Jurkat, Clone E6-1 (cell line): Measurements from ENCODE around the gene UBE2G1.
"Not testable (repeated sequence)": the region's sequence is repeated elsewhere in the genome, so short reads cannot be mapped to it uniquely, and the experiment has no call there.

Source experiments
- DNase-seq: peaks from one replicate; pipeline ENCODE4 v3.0.0-alpha.2; 2011; ENCODE audit warnings: low read depth, low spot score
- H3K4me3 ChIP-seq: 2 replicates; pipeline ENCODE4 v1.5.1; 2011; ENCODE audit warnings: mild to moderate bottlenecking, low read length, control low read depth, moderate library complexity

UBE2G1 gene

GRCh38 chr17:4263282-4264215 is 102.9 kb downstream of the UBE2G1 start, which contains the start of gene ANKFY1:
TSS of gene ANKFY1 (minus strand) at chr17:4263979. CDS start at chr17:4263941, 38 bp downstream.
- H3K4me3 ChIP-seq = peak within 1 kb of the TSS; percentile 95
- DNase-seq = peak; percentile 90

GRCh38 chr17:4262703-4263102 is 103.8 kb downstream of the UBE2G1 start:
- no peak for DNase-seq
- H3K4me3 ChIP-seq = peak overlapping the region; percentile 95

- DNase-seq = no peak
- H3K4me3 ChIP-seq = no peak overlapping the region
Observed at GRCh38 chr17:4261452-4261851, 105.0 kb downstream of the UBE2G1 start.

- no peak for DNase-seq
- H3K4me3 ChIP-seq = no peak overlapping the region
Observed at GRCh38 chr17:4258867-4259266, 107.6 kb downstream of the UBE2G1 start.

DNA sequence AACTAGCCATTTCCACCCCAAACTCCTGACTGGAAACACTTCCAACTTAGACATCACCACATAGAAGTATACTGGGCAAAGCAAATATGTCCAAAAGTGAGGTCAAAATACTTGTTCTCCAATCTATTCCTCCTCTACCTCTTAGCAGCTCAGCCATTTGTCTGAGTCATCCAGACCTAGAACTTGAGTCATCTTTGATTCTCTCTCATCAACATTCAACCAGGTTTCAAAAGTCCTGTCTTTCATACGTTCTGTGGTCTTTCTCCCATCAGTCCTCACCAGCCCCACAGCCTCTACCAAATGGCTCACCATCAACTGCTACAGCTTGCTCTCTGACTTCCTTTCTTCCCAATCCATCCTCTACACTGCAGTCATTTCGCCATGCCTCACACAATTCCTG is 109.5 kb downstream of the UBE2G1 start:
- no peak overlapping the region for H3K4me3 ChIP-seq
- no peak for DNase-seq

DNA sequence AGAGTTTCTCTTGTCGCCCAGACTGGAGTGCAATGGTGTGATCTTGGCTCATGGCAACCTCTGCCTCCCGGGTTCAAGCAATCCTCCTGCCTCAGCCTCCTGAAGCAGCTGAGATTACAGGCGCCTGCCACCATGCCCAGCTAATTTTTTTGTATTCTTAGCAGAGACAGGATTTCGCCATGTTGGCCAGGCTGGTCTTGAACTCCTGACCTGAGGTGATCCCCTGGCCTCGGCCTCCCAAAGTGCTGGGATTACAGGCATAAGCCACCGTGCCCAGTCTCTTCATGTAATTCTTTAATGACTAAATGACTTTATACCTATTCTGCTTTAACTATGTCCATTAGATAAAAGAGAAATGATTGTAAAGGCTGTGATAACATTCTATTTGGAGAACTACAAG is 111.2 kb downstream of the UBE2G1 start:
- not testable (repeated sequence) for DNase-seq

DNA sequence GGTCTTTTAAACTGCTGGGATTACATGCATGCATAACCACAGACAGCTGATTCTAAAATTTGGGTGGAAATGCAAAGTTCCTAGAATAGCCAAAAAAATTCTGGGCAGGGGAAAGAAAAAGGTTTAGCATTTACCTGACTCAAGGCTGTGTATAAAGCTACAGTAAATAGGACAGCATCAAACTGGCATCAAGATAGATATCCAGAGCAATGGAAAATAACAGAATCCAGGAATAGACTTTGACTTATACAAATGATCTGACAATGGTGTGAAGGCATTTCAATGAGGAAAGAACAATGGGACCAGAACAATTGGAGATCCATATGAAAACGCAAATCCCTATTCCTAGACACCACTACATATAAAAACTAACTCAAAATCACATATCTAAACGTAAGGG is 115.6 kb downstream of the UBE2G1 start:
- H3K4me3 ChIP-seq = no peak overlapping the region
- DNase-seq = no peak

More for the DNA sequence above, 111.2 kb downstream of the UBE2G1 start:
- not testable (repeated sequence) for H3K4me3 ChIP-seq

- DNase-seq = peak; percentile 41
Observed at GRCh38 chr17:4249452-4250029, 116.9 kb downstream of the UBE2G1 start.

DNA sequence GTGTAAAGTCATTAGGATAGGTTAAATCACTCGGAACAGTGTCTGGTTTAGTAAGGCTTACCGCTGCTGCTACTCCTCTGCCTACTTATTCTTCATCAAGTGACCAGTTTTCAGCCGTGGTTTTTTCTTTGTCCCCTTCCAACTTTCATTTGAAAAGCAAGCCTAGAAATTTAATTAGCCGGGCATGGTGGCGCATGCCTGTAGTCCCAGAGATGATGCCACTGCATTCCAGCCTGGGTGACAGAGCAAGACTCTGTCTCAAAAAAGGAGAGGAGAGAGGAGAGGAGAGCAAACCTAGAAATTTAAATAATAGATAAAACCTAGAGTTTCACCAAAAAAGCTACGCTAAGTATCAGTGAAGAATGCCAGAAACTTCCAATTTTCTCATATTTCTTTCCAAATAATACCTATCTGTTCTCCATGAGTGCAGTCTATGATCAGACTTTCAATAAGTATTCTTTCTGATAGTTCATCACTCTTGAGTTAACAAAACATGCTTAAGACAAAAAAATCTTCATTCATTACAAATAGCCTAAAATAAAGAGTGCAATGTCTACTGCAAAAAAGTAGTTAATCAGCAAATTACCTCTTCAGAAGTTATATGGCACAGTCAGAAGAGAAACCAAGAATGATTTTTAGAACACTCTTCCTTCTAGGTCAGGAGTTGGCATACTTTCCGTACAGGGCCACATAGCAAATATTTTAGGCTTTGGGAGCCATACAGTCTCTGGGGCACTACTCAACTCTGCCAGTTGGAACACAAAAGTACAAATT is 117.8 kb downstream of the UBE2G1 start:
- no peak overlapping the region for H3K4me3 ChIP-seq
- DNase-seq = no peak

More at GRCh38 chr17:4249452-4250029, 116.9 kb downstream of the UBE2G1 start:
- H3K4me3 ChIP-seq = no peak overlapping the region

- no peak overlapping the region for H3K4me3 ChIP-seq
Observed at GRCh38 chr17:4247971-4248388, 118.5 kb downstream of the UBE2G1 start.

DNA sequence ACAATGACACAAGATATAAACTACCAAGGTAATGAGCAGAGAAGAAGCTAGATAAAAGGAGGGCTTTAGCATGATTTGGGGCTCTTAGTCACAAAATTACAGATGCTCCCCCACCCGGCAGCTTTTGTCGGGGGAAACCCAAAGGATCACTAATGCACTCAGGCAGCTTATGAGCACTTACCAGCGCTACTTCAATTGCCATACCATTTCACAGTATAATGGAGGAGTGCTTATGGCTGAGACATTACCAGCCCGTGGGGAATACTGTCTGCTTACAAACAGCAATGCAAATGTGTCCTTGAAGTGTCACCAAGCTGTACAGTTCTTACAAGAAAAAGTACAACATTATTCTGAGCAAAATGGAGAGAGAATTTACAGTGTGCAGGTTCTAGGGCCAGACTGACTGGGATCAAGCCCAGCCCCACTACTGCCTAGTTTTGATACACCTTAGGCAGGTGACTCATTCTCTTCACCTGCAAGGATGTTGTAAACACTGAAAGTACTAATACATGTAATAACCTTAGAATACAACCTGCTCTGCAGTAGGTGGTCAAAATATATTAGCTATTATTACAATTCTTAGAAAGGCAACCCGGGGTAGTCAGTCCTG is 119.0 kb downstream of the UBE2G1 start:
- DNase-seq = no peak
- H3K4me3 ChIP-seq = no peak overlapping the region

More at GRCh38 chr17:4247971-4248388, 118.5 kb downstream of the UBE2G1 start:
- DNase-seq = no peak

- no peak overlapping the region for H3K4me3 ChIP-seq
- DNase-seq = no peak
Observed at GRCh38 chr17:4246674-4247073, 119.8 kb downstream of the UBE2G1 start.

DNA sequence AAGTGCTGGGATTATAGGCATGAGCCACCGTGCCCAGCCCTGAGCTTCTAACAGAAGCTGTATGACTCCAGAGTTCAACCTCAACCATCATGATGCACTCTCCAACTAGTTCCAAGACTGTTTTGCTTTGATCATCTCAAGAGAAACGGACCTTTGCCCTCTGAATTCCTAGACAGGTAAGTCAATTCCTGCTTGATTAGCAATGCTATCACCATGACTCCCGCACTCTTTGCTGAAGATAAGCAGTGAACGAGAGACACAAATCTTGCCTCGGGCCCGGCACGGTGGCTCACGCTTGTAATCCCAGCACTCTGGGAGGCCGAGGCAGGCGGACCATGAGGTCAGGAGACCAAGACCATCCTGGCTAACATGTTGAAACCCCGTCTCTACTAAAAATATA is 124.9 kb downstream of the UBE2G1 start:
- no peak overlapping the region for H3K4me3 ChIP-seq
- DNase-seq = no peak

- no peak overlapping the region for H3K4me3 ChIP-seq
- no peak for DNase-seq
Observed at GRCh38 chr17:4236456-4236855, 130.0 kb downstream of the UBE2G1 start.

DNA sequence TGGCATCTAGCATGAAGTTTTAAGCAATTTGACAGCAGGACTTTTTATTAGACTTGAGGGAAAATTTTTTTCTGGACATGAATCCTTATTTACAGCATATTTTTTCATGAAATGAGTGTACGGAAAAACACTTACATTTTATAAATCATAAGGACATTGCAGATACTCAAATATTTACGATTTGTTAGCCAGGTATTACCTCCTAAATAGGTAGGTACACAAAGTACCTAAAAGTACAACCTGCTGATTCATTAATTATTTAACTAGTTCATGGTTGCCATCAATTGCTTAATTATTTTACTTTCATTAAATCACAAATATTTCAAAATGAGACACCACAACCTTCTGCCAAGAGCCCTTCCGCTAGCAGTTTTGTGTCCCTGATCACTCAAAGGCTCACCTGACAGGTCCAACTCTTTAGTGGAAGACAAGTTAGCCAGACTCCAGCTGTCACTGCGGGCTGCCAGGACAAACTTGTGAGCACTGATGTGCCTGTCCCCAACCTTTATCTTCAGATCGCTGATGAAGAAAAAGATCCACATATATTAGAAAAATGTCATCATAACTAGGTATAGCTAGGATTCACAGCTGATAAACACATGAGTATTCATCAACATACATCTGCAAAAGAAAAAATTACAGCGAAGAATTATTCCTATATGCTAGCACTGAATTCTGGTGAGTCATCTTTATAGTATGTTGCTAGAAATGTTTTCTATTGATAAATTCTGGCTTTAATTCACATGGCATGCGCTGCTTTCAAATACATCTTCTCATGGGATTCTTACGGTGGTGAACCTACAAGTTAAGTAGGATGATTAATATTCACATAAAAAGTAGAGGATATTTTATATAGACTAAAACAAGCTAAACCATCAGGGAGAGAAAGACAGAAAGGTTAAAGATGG is 130.8 kb downstream of the UBE2G1 start:
- no peak for DNase-seq
- no peak overlapping the region for H3K4me3 ChIP-seq

DNA sequence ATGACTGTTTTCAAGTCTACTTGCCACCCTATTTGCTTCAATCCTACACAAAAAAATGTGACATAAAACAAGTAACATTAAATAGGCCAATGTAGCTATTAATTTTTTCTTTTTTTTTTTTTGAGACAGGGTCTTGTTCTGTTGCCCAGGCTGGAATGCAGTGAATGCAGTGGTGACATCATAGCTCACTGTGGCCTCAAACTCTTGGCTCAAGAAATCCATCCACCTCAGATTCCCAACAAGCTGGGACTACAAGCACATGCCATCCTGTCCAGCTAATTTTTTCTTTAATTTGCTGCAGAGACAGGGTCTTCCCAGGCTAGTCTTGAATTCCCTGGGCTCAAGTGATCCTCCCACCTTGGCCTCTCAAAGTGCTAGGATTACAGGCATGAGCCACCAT is 132.1 kb downstream of the UBE2G1 start:
- no peak for DNase-seq
- H3K4me3 ChIP-seq = no peak overlapping the region

- no peak overlapping the region for H3K4me3 ChIP-seq
- no peak for DNase-seq
Observed at GRCh38 chr17:4233668-4234258, 132.7 kb downstream of the UBE2G1 start.
